ENCODE measurements around the gene DYNC2LI1. TPM values are rescaled to one million over a fixed set of nuclear protein-coding genes. Genes with fewer than 3 reads are reported as not detected.
A peak's percentile ranks its signal among the peaks of the same experiment; 100 is the strongest.

The DYNC2LI1 gene
- total RNA-seq, 1 donor from 2014 or later = 92.1 TPM

DNA sequence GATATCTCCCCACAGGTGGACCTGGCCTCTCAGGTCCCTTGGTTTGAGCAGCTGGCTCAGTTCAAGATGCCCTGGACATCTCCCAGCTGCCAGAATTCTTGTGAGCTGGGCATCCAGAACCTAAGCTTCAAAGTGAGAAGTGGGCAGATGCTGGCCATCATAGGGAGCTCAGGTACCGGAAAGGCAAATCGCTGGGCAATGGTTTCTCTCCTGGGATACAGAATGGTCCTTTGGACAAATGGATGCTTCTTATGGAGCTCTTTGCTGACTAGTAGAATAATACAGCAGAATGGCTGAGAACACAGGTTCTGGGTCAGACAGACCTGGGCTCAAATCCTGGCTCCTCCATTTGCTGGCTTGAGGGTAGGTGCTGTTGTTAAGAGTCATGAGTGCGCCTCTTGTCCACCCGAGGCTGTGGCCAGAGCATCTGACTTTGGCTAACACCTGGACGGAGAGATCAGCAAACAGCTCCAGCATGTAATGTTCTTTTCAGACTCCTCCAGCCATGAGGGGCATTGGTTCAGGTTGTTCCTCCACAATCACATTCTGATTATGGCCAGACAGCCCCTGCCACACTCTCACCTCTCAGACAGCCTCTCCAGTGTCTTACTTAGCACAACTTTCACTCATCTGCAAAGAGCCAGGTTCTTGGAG is 72.4 kb downstream of the DYNC2LI1 start:
- no peaks in the 10 kb centered on the region for H3K36me3 Mint-ChIP-seq
- Histone ChIP-seq H3K9me3 (ENCODE audit: low read depth) (no peaks in the 10 kb centered on the region), H3K27ac (no peak overlapping the region), H3K4me1 (no peaks in the 10 kb centered on the region), H4K20me1 (ENCODE audit: low read depth) (no peaks in the 10 kb centered on the region), H3K27me3 (no peaks in the 10 kb centered on the region), H3K36me3 (no peaks in the 10 kb centered on the region), H3K4me3 (no peak overlapping the region), H3K79me2 (ENCODE audit: low read depth) (no peaks in the 10 kb centered on the region), H3K4me2 (no peak overlapping the region), H2AFZ (replicated peaks) (no peak overlapping the region), H3F3A (ENCODE audit: low read depth) (no peaks in the 10 kb centered on the region), H3K9ac (no peak overlapping the region)
- no peaks in the 10 kb centered on the region for H3K4me1 Mint-ChIP-seq
- H3K9me3 Mint-ChIP-seq = no peaks in the 10 kb centered on the region
- DNase-seq (ENCODE audit: low spot score) = no peak
- no peak overlapping the region for H3K4me3 Mint-ChIP-seq
- TF ChIP-seq CTCF (IDR thresholded peaks at IDR 0.05) (no peak), EZH2 (IDR thresholded peaks at IDR 0.05) (no peak), EZH2phosphoT487 (IDR thresholded peaks at IDR 0.05) (no peak)
- H3K27me3 Mint-ChIP-seq (ENCODE audit: insufficient read depth, low read depth) = no peaks in the 10 kb centered on the region
- H3K27ac Mint-ChIP-seq = no peak overlapping the region

- H3F3A ChIP-seq (ENCODE audit: low read depth) = no peaks in the 10 kb centered on the region
- DNase-seq (ENCODE audit: low spot score) = no peak
- Mint-ChIP-seq H3K9me3 (no peaks in the 10 kb centered on the region), H3K4me3 (no peak overlapping the region), H3K27ac (no peak overlapping the region), H3K4me1 (no peaks in the 10 kb centered on the region), H3K27me3 (ENCODE audit: insufficient read depth, low read depth) (no peaks in the 10 kb centered on the region), H3K36me3 (no peaks in the 10 kb centered on the region)
- no peak overlapping the region for H3K4me3 ChIP-seq
- no peaks in the 10 kb centered on the region for H3K9me3 ChIP-seq (ENCODE audit: low read depth)
- no peaks in the 10 kb centered on the region for H3K4me1 ChIP-seq
- H3K27ac ChIP-seq = no peak overlapping the region
- H3K79me2 ChIP-seq (ENCODE audit: low read depth) = no peaks in the 10 kb centered on the region
- no peaks in the 10 kb centered on the region for H3K36me3 ChIP-seq
- no peak overlapping the region for H3K9ac ChIP-seq
- no peaks in the 10 kb centered on the region for H3K27me3 ChIP-seq
- H2AFZ ChIP-seq (replicated peaks) = peak overlapping the region; percentile 18
- no peak overlapping the region for H3K4me2 ChIP-seq
- no peaks in the 10 kb centered on the region for H4K20me1 ChIP-seq (ENCODE audit: low read depth)
- TF ChIP-seq EZH2phosphoT487 (IDR thresholded peaks at IDR 0.05) = no peak
- TF ChIP-seq EZH2 (IDR thresholded peaks at IDR 0.05) = no peak
- TF ChIP-seq CTCF (IDR thresholded peaks at IDR 0.05) = no peak
These were observed 74.4 kb downstream of the DYNC2LI1 start for GRCh38 chr2:43848214-43848613.

GRCh38 chr2:43851011-43851980 is 77.5 kb downstream of the DYNC2LI1 start:
- Histone ChIP-seq H3F3A (ENCODE audit: low read depth) (no peaks in the 10 kb centered on the region), H3K36me3 (no peaks in the 10 kb centered on the region), H3K4me1 (no peaks in the 10 kb centered on the region), H2AFZ (replicated peaks) (no peak overlapping the region), H3K4me2 (no peak overlapping the region), H3K79me2 (ENCODE audit: low read depth) (no peaks in the 10 kb centered on the region), H3K27ac (no peak overlapping the region), H3K9ac (no peak overlapping the region), H3K27me3 (peaks cover 18% of the 10 kb centered on the region), H3K9me3 (ENCODE audit: low read depth) (no peaks in the 10 kb centered on the region), H4K20me1 (ENCODE audit: low read depth) (no peaks in the 10 kb centered on the region), H3K4me3 (no peak overlapping the region)
- TF ChIP-seq EZH2 (IDR thresholded peaks at IDR 0.05) (no peak), EZH2phosphoT487 (IDR thresholded peaks at IDR 0.05) (no peak), CTCF (IDR thresholded peaks at IDR 0.05) (no peak)
- no peak overlapping the region for H3K27ac Mint-ChIP-seq
- no peaks in the 10 kb centered on the region for H3K36me3 Mint-ChIP-seq
- H3K27me3 Mint-ChIP-seq (ENCODE audit: insufficient read depth, low read depth) = peaks cover 3% of the 10 kb centered on the region
- H3K4me1 Mint-ChIP-seq = no peaks in the 10 kb centered on the region
- no peaks in the 10 kb centered on the region for H3K9me3 Mint-ChIP-seq
- H3K4me3 Mint-ChIP-seq = no peak overlapping the region
- no peak for DNase-seq (ENCODE audit: low spot score)

Data from neural progenitor cell (in vitro differentiated cells).